Astrocyte (in vitro differentiated cells and primary cell): ENCODE measurements around the gene GPAT3.

Experiments used
- CTCF ChIP-seq: IDR thresholded peaks from 2 replicates; pipeline ENCODE4 v1.5.1; 2011; ENCODE audit warnings: low read depth, mild to moderate bottlenecking, inconsistent platforms, low read length, moderate library complexity; ENCODE audit not compliant: insufficient read depth
- EZH2 ChIP-seq: IDR thresholded peaks from 2 replicates; pipeline ENCODE4 v1.6.1; 2012; ENCODE audit warnings: mild to moderate bottlenecking, low read length, inconsistent platforms; ENCODE audit not compliant: insufficient read depth

- no peak for TF ChIP-seq EZH2
- no peak for TF ChIP-seq CTCF
Observed at GRCh38 chr4:83591730-83592129, 55.8 kb downstream of the GPAT3 start.
